Neuron (in vitro differentiated cells): ENCODE results near the gene ERC1.

Experiments used
- H2AFZ ChIP-seq: one replicate; pipeline ENCODE4 v1.6.1; 2013; ENCODE audit warnings: low read depth, mild to moderate bottlenecking, inconsistent platforms, low read length, moderate library complexity
- H3K27me3 ChIP-seq: one replicate; pipeline ENCODE4 v1.6.1; 2013; ENCODE audit warnings: low read length; ENCODE audit not compliant: insufficient read depth
- H3K36me3 ChIP-seq: one replicate; pipeline ENCODE4 v1.6.1; 2013; ENCODE audit warnings: low read length; ENCODE audit not compliant: insufficient read depth
- H3K4me1 ChIP-seq: one replicate; pipeline ENCODE4 v1.6.1; 2013; ENCODE audit warnings: low read length; ENCODE audit not compliant: insufficient read depth
- H3K4me3 ChIP-seq: 2 replicates; pipeline ENCODE4 v1.5.1; 2013; ENCODE audit warnings: mild to moderate bottlenecking, low read length, moderate library complexity
- H3K9me3 ChIP-seq: one replicate; pipeline ENCODE4 v1.6.1; 2013; ENCODE audit warnings: low read length

Gene ERC1

DNA sequence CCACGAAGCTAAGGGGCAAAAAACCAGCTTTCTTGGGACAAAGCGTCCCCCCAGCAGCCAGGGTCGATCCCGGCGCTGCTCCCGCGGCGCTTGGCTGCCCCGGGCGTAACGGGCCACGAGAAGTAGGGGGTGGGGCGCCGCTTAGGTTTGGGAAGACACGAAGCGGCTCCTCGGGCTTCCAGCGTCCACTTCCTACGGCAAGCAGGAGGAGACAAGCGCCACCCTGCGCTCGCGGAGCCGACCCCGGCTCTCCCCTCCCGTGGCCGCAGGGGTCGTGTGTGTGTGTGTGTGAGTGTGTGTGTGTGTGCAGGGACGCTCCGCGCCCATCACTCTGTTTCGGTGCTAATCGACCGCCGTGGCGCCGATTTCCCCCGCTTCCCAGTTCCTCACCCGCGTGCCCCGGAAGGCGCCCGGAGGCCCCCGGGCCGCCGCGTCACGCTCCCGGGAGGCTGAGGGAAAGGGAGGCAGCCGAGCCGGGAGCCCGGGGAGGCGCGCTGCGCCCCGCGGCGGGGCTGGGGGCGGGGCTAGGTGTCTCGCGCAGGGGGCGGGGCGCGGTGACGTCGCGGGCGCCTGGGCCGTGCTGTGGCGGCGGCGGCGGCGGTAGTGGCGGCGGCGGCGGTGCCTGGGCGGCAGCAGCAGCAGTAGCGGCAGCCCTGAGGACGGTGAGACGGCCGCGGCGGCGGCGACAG, at the start of gene ERC1:
ERC1 (plus strand) TSS at position 563 of the 689 bp plus-strand sequence. CDS start 36,681 bp downstream, outside the sequence.
- Histone ChIP-seq H3K36me3 (no peaks in the 10 kb centered on the region), H2AFZ (peak within 1 kb of the TSS; percentile 75)

DNA sequence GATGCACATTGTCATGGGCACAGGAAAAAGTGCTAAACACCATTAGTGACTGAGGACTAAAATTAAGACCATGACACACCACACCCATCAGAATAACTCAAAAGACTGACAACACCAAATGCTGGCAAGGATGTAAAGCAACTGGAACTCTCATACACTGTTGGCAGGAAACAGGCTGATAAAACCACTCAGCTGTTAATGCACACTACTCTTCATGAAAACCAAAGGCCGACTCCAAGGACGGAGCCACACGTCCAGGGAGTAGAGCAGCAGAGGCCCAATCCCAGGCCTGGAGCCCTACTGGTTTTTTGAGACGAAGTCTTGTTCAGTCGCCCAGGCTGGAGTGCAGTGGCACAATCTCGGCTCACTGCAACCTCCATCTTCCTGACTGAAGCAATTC, 48.0 kb upstream of the ERC1 start:
- Histone ChIP-seq H3K36me3 (peaks cover 24% of the 10 kb centered on the region), H3K4me3 (no peak overlapping the region), H3K27me3 (no peaks in the 10 kb centered on the region), H2AFZ (no peak overlapping the region), H3K9me3 (peaks cover 2% of the 10 kb centered on the region), H3K4me1 (no peaks in the 10 kb centered on the region)

More for the DNA sequence above, at the start of gene ERC1:
- Histone ChIP-seq H3K27me3 (no peaks in the 10 kb centered on the region), H3K4me3 (peak within 1 kb of the TSS; percentile 74), H3K4me1 (peaks cover 25% of the 10 kb centered on the region), H3K9me3 (no peaks in the 10 kb centered on the region)

DNA sequence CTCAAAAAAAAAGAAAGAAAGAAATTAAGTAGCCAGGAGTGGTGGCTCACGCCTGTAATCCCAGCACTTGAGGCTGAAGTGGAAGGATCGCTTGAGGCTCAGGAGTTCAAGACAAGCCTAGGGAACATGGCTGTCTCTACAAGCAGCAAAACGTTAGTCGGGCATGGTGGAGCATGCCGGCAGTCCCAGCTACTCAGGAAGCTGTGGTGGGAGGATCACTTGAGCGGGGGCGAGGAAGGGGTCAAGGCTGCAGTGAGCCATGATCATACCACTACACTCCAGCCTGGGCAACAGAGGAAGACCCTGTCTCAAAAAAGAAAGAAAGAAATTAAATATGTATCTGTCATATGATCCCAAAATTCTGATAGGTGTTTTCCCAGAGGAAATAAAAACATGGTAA, 46.8 kb upstream of the ERC1 start:
- H3K36me3 ChIP-seq, result peaks cover 24% of the 10 kb centered on the region
- peaks cover 6% of the 10 kb centered on the region for H3K4me1 ChIP-seq
- H3K27me3 ChIP-seq, result no peaks in the 10 kb centered on the region
- peaks cover 2% of the 10 kb centered on the region for H3K9me3 ChIP-seq
- H2AFZ ChIP-seq, result no peak overlapping the region
- no peak overlapping the region for H3K4me3 ChIP-seq

DNA sequence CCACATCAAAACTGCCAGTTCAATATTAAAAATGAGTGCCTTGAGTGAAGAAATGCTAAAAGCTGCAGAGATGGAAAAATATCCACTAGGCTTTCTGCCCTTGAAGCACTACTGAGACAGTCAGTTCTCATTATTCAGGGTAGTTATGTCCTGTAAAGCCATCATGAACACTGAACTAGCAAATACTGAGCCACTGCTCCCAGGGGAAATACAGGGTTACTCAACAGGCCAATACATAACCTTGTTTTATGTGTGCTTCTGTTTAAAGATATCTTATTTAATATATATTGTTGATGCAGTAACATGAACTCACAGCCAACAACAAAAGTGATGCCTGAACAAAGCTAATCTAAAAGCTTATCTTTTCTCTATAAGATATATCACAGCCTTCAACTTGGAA, 44.8 kb upstream of the ERC1 start:
- Histone ChIP-seq H3K9me3 (no peaks in the 10 kb centered on the region), H2AFZ (no peak overlapping the region), H3K36me3 (peaks cover 21% of the 10 kb centered on the region), H3K4me1 (peaks cover 6% of the 10 kb centered on the region), H3K27me3 (no peaks in the 10 kb centered on the region), H3K4me3 (no peak overlapping the region)

DNA sequence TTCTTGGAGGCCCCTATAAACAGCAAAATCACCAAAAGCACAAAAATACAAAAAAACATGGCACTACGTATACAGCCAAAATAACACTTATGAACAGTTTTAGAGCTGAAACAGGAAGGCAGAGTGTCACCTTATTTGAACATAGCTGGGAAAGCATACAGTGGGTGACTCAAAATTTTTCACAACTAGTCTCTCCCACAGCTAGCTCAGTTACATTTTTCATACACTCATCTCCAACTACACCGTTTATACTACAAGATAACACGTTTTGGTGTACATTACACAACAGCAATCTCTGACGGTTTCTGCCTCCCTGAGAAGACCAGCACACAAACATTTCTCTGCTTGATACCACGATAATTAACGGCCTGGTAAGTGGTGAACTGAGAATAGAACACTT, 44.4 kb upstream of the ERC1 start:
- H3K4me3 ChIP-seq, result no peak overlapping the region
- no peaks in the 10 kb centered on the region for H3K9me3 ChIP-seq
- no peaks in the 10 kb centered on the region for H3K27me3 ChIP-seq
- peaks cover 6% of the 10 kb centered on the region for H3K4me1 ChIP-seq
- no peak overlapping the region for H2AFZ ChIP-seq
- H3K36me3 ChIP-seq, result peaks cover 20% of the 10 kb centered on the region

DNA sequence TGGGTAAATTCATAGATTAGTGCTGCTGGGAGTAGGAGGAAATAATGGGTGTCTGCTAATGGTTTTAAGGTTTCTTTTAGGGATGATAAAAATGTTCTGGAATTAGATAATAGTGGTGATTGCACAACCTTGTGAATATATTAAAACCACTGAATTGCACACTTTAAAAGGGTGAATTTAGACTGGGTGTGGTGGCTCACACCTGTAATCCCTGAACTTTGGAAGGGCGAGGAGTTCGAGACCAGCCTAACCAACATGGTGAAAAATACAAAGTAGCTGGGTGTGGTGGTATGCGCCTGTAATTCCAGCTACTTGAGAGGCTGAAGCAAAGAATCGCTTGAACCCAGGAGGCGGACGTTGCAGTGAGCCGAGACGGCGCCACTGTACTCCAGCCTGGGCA, 42.8 kb upstream of the ERC1 start:
- H3K9me3 ChIP-seq, result no peaks in the 10 kb centered on the region
- H3K4me1 ChIP-seq, result peaks cover 6% of the 10 kb centered on the region
- H2AFZ ChIP-seq, result no peak overlapping the region
- no peaks in the 10 kb centered on the region for H3K27me3 ChIP-seq
- H3K4me3 ChIP-seq, result peak overlapping the region; percentile 92
- H3K36me3 ChIP-seq, result peaks cover 12% of the 10 kb centered on the region

DNA sequence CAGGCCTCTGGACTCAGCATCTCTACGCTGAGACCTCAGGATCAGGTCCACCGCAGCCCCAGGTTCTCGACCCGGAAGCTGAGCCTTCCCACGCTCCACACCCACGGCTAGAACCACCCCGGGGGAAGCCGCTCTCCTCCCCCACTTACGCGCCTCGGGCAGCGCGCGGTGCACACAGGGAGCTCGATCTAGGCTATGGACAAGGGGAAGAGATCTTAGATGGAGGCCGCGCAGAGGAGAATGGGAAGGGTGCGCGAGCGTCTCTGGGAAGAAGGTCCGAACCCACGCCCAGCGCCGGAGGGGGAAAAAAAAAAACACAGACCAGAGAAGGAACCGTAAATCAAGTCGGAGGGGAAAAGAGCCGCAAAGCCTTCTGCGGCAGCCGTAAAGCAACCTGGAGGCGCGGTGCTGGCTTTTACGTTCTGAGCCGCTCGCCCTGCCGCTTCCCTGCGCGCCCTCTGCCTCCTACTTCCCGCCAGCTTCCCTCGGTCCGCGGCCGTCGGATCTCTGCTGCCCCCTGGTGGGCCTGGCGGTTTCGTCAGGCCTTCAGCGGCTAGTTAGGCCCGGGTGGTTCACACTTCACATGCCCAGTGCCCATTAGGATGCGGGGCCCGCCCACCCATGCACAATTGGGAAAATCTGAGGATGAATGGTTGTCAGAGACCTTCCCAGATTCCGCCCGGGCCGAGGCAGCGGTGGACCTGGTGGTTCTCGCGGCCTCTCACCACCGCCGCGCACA, 41.4 kb upstream of the ERC1 start, which contains the start of gene RAD52:
RAD52 (minus strand) TSS at position 242 of the 739 bp plus-strand sequence. CDS start 16,636 bp downstream, outside the sequence.
- peaks cover 6% of the 10 kb centered on the region for H3K4me1 ChIP-seq
- H2AFZ ChIP-seq, result peak within 1 kb of the TSS; percentile 69
- no peaks in the 10 kb centered on the region for H3K27me3 ChIP-seq
- peaks cover 2% of the 10 kb centered on the region for H3K36me3 ChIP-seq
- H3K4me3 ChIP-seq, result peak within 1 kb of the TSS; percentile 92
- no peaks in the 10 kb centered on the region for H3K9me3 ChIP-seq

DNA sequence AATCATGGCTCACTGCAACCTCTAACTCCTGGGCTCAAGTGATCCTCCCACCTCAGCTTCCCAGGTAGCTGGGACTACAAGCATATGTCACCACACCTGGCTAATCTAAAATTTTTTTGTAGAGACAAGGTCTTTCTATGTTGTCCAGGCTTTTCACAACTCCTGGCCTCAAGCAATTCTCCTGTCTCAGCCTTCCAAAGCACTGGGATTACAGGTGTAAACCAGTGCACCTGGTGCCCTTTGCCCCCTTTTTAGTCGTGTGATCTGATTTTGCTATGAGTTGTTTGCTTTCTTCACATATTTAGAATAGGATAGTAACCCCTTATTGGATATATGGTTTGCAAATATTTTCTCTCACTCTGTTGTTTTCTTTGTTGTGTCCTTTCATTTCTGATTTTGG, 39.8 kb upstream of the ERC1 start:
- Histone ChIP-seq H3K9me3 (no peaks in the 10 kb centered on the region), H2AFZ (no peak overlapping the region), H3K27me3 (no peaks in the 10 kb centered on the region), H3K4me3 (no peak overlapping the region), H3K4me1 (peaks cover 6% of the 10 kb centered on the region), H3K36me3 (no peaks in the 10 kb centered on the region)

DNA sequence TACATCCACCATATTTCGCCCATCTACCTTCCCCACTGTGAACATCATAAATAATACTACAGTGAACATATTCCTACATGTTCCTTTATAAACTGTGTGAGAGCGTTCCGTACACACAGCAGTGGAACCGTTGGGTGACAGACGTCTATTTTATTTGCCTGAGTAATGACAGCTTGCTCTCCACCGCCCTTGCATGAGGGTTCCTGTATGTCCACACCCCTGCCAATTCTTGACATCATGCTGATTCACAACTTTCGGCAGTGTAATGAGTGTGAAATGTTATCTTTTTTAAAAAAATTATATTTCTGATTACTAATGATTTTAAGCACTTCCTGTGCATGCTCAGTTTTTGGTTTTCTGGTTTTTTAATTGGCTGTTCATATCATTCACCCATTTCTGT, 37.2 kb upstream of the ERC1 start:
- Histone ChIP-seq H3K36me3 (no peaks in the 10 kb centered on the region), H2AFZ (no peak overlapping the region), H3K27me3 (no peaks in the 10 kb centered on the region), H3K4me1 (peaks cover 4% of the 10 kb centered on the region), H3K4me3 (no peak overlapping the region), H3K9me3 (no peaks in the 10 kb centered on the region)

DNA sequence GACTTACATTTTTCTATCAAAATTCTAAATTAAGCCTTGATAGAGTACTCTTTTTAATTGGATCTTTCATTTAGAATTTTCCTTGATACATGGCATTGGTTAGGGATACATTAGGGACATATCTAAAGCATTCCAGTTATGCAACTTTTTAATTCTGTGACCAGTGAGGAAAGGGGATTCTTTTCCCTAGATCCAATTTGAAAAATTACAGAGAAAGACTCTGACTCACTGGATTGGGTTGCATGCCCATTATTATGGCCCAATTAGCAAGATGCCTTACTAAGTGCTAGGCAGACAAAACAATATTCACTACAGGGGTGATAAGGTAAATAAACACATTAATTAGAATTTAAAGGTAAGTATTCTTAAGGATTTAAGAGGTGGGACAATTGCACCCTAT, 36.3 kb upstream of the ERC1 start:
- Histone ChIP-seq H3K27me3 (no peaks in the 10 kb centered on the region), H3K9me3 (no peaks in the 10 kb centered on the region), H3K4me3 (no peak overlapping the region), H3K36me3 (no peaks in the 10 kb centered on the region), H2AFZ (no peak overlapping the region), H3K4me1 (peaks cover 7% of the 10 kb centered on the region)

DNA sequence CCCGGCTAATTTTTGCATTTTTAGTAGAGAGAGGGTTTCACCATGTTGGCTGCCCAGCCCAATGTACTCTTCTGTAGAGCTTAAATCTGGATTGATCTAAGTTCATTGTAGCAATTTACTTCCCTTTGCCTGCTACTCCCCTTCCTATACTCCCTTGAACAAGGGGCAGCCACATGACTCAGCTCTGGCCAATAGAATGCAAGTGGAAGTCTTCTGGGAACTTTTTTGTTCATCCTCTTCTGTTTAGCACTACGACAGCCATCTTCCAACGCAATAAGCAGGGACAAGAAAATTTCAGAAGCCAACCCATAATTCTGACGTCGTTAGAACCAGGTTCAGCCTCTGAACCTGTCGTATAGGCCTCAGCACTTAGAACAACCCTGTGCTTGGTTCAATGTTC, 35.1 kb upstream of the ERC1 start:
- H3K4me1 ChIP-seq, result peaks cover 7% of the 10 kb centered on the region
- no peaks in the 10 kb centered on the region for H3K36me3 ChIP-seq
- no peak overlapping the region for H2AFZ ChIP-seq
- H3K9me3 ChIP-seq, result no peaks in the 10 kb centered on the region
- no peaks in the 10 kb centered on the region for H3K27me3 ChIP-seq
- no peak overlapping the region for H3K4me3 ChIP-seq

DNA sequence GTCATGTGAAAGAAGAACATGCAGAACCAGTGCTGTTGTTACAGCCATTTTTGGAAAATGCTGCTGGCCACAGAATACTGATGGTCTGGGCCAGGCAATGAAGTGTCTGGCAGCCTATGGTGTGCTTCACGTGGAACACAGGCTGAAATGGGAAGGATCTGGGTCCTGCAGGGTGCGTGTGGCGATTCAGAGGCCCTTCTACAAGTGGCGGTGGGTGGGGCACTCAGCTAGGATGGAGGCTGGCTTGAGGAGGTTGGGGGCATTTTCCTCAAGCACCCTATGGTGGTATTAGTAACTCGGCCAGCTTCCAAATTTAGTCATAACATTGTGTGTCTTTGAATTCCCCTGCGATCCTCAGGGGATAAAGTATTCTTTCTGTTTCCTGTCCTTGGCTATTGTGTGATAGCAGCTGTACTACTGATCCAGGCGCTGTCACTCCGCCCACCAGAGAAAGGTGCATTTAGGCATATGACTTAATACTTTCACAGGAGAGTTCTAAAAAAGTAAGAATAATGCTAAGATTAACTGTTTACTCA, 32.4 kb upstream of the ERC1 start:
- Histone ChIP-seq H3K27me3 (no peaks in the 10 kb centered on the region), H3K9me3 (no peaks in the 10 kb centered on the region), H2AFZ (no peak overlapping the region)

DNA sequence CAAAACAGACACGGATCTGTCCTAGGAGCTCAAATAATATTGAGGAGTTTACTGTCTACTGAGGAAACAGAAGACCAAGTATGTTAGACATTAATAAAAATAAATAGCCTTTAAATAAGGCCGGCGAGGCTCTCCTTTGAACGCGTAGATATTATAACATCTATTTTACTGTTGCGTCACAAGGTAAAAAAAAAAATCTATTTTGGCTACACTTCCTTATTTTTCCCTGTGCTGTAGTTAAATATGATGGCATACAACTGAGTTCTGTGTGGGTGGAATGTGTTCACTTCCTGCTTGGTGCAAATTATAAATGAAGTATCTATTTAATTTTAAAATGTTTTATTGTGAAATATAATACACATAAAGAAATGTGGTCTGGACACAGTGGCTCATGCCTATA, 24.3 kb upstream of the ERC1 start:
- Histone ChIP-seq H3K9me3 (no peaks in the 10 kb centered on the region), H2AFZ (no peak overlapping the region), H3K4me3 (no peak overlapping the region), H3K27me3 (no peaks in the 10 kb centered on the region), H3K4me1 (peaks cover 15% of the 10 kb centered on the region), H3K36me3 (no peaks in the 10 kb centered on the region)

More for the DNA sequence above, 32.4 kb upstream of the ERC1 start:
- H3K36me3 ChIP-seq, result no peaks in the 10 kb centered on the region
- H3K4me3 ChIP-seq, result no peak overlapping the region
- peaks cover 7% of the 10 kb centered on the region for H3K4me1 ChIP-seq
